T-helper 22 cell (primary cell): ENCODE data around the gene ATXN7L1.

Experiments
- DNase-seq: peaks from one replicate; pipeline ENCODE4 v3.0.0-alpha.2; 2020; ENCODE audit warnings: low read depth

Gene ATXN7L1

DNA sequence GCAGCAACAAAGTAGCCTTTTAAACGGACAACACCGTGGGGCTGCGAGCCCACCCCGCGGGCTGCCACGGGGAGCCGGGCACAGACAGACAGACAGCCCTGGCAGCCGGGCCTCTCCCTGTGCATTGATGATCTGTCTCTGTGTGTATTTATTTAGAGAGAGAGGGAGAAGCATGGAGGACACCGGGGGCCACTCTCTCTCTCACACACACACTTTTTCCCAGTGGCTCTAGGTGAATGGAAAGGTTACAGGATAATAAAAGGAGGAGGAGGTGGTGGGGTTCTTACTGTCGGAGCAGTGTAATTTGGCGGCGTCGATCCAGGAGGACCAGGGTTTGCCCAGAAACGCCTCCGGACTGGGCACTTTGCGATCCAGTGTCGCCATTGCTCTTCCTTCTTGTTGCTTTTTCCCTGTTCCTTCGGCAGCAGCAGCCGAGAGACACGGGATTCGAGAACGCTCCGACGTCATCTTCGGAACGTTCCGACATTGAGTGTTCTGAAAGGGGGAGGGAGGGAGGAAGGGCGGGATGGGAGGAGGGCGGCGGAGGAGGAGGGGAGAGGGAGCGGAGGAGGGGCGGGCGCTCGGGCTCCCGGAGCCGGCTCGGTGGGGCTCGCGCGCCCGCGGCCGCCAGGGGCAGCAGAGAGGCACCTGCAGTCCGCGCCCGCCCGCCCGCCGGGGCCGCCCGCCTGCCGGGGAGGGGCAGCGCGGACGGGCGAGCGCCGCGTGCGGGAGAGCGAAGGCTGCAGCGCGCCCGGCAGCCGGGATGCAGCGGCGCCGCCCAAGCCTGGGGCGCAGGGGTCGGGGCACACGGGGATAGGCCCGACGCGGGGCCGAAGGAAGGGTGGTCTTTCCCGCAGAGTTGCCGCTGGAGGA is at the start of gene ATXN7L1:
ATXN7L1 (minus strand) TSS at position 509 of the 873 bp plus-strand sequence; CDS start at position 468, 41 bp downstream.
- peak; percentile 86 for DNase-seq

- no peak for DNase-seq
Measured at GRCh38 chr7:105926131-105926530, 49.7 kb upstream of the ATXN7L1 start.

- no peak for DNase-seq
Measured at GRCh38 chr7:105924945-105925344, 48.5 kb upstream of the ATXN7L1 start.

DNA sequence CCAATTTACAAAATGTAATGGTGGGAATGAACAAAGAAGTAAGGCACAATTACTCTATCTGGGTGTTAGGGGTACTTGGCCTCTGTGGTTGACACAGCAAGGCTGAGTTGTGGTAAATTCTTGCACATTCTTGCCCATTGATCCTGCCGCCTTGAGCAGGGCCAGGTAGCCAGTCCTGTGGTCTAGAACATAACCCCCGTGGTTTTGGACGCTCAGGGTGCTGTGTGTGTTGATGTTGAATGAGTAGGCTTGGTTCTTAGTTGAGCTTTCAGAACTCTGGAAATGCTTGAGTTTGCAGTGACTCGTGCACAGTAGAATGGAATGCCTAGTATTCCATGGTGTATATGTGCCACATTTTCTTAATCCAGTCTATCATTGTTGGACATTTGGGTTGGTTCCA is 44.4 kb upstream of the ATXN7L1 start:
- no peak for DNase-seq

GRCh38 chr7:105917659-105918058 is 41.3 kb upstream of the ATXN7L1 start:
- no peak for DNase-seq

GRCh38 chr7:105916603-105917002 is 40.2 kb upstream of the ATXN7L1 start:
- no peak for DNase-seq

DNA sequence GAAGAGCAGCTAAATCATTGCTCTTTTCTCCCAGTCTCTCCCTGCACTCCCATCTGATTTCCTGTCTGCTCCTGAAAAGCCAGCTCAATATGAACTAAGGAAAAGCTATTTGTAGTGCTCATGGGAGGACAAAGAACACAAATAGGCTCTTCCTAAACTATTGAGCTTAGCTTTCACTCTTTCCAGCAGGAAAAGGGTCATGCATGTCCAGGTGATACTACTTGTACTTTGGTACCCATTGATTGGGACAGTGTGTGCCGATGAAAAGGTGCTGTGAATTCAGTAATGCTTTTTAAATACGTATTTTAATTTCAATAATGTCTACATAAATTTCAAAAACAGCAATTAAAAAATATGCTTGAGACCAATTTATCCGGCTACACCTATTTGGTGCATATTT is 37.5 kb upstream of the ATXN7L1 start:
- DNase-seq = no peak

DNA sequence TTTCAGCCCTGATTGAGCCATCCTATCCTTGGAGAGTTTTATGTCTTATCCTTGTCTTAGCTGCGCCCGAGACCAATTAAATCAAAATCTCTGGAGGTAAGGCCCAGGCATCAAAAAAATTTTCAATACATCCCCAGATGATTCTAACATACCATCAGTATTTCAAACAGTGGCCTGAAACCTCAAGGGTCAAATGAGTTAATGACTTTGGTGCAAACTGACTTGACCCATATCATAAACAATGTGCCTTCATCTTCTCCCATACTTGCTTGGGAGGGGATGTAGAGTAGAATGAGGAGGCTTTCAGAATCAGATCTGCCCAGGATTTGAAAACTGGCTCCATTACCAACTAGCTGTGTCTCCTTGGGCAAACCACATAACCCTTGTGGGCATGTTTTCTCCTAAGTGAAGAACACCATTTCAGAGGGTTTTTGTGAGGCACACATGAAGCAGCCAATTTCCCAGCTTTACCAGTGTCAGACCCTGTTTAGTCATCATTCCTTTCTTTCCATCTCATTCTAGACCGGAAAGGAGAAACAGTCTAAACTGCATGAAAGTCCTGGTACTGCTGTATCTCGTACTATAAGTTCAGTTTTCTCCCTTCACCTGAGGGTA is 35.7 kb upstream of the ATXN7L1 start:
- no peak for DNase-seq

GRCh38 chr7:105910172-105910571 is 33.8 kb upstream of the ATXN7L1 start:
- no peak for DNase-seq

DNA sequence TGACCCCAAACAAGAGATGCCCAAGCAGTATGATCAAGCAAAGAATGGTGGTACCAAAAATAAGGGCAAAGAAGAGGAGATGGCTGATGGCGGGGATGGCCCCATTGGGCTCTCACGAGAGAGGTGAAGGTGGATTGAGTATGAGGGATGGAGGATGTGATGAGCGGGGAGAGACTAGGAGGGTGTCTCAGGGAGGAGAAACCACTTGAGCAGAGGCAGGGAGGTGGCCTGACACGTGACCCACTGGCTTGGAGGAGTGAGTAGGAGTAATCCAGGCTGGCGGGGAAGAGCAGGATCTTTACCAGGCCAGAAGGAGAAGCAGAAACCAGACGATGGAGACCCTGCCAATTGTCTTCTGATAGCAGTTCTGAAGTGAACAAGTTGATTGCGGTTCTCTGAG is 33.3 kb upstream of the ATXN7L1 start:
- no peak for DNase-seq

GRCh38 chr7:105907129-105907846 is 30.9 kb upstream of the ATXN7L1 start:
- no peak for DNase-seq

DNA sequence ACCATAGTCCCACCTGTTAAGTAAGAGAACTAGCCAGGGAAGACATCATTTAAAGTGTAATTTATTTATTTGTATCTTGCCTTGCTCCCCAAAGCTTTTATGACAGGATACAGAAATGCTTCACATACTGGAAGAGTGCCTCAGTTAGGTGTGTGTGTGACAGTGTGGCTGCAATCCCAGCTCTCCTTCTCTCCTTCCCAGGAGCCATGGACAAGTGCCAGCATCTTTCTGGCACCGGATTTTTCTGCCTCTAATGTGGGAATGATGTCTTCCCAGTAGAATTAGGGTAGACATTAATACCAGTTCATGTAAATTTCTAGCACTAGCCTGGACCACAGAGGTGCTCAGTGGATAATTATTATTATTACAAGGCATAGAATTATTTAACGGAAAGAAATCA is 30.3 kb upstream of the ATXN7L1 start:
- no peak for DNase-seq

GRCh38 chr7:105905910-105906568 is 29.6 kb upstream of the ATXN7L1 start:
- DNase-seq = no peak

GRCh38 chr7:105905209-105905909 is 29.0 kb upstream of the ATXN7L1 start:
- no peak for DNase-seq

DNA sequence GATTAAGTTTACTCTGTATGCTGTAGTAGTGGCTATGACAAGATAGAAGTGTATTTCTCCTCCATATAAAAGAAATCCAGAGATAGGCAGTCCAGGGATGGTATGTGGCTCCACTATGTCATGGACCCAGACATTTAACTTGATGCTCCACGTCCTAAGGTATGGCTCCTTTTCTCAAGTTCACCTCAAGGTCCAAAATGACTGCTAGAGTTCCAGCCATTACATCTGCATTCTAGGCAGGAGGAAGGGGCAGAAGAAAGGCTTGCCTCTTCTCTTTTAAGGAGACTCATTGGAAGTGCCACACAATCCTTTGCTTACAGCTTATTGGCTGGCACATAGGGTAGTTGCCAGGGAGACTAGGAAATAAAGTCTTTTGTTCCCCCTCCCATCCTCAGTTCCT is 27.7 kb upstream of the ATXN7L1 start:
- DNase-seq = no peak

DNA sequence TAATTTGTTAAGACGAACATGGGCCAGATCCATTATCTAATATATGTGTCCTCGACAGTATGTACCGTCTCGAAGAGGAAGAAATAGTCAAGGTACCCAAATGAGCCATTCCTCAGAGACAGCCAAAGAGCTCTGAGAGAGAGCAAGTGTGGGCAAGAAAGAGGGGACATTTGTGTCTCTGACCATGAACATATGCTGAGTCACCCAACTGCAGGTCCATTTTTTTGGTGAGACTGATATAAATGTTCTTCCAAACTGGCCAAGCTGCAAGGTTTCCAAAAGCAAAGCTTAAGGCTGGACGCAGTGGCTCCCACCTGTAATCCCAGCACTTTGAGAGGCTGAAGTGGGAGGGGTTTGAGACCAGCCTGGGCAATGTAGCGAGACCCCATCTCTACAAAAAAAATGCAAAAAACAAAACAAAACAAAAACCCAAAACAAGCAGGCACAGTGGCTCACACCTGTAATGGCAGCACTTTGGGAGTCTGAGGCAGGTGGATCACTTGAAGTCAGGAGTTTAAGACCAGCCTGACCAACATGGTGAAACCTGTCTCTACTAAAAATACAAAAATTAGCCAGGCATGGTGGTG is 26.0 kb upstream of the ATXN7L1 start:
- DNase-seq = no peak

DNA sequence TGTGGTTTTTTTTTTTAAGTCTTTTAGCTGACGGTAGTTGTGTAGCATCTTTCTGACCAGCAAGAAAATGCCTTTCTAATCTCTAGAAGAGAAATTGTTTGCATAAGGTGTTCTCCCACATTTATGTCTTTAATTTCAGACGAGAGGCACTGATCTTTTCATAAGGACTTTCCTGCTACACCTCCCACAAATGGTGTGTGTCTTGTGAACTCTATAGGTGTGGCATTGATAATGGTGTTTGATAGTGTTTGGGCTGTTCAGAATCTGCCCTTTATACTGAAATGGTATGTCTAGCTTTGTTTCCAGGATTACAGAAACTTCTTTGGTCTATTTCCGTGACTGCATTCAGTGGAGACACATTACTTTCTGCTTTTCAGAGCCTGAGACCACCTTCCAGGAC is 21.6 kb upstream of the ATXN7L1 start:
- no peak for DNase-seq

DNA sequence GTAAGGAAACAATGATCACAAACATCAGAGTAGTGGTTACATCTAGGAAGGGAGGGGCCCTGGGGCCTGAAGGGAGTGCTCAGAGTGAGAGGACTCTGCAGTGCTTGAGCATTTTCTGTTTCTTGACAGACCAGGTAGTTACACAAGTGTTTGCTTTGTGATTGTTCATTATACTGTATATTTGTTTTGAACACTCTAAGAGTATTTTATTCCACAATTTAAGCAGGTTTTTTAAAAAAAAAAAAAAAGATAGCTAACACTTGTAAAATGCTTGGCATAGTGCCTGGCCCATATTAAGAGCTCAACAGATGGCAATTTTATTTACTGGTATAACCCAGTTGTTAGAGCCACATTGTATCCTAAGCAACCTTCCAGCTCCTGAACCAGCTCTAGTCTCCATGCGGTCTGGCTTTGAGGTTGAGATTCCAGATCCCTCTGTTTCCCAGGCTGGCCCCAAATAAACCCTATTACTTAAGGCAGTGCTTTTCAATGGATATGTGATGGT is 20.1 kb upstream of the ATXN7L1 start:
- no peak for DNase-seq

GRCh38 chr7:105894131-105894530 is 17.7 kb upstream of the ATXN7L1 start:
- DNase-seq = no peak

- no peak for DNase-seq
Measured at GRCh38 chr7:105892387-105892786, 16.0 kb upstream of the ATXN7L1 start.
